ENCODE data around the gene ANGPT4.

Gene ANGPT4

DNA sequence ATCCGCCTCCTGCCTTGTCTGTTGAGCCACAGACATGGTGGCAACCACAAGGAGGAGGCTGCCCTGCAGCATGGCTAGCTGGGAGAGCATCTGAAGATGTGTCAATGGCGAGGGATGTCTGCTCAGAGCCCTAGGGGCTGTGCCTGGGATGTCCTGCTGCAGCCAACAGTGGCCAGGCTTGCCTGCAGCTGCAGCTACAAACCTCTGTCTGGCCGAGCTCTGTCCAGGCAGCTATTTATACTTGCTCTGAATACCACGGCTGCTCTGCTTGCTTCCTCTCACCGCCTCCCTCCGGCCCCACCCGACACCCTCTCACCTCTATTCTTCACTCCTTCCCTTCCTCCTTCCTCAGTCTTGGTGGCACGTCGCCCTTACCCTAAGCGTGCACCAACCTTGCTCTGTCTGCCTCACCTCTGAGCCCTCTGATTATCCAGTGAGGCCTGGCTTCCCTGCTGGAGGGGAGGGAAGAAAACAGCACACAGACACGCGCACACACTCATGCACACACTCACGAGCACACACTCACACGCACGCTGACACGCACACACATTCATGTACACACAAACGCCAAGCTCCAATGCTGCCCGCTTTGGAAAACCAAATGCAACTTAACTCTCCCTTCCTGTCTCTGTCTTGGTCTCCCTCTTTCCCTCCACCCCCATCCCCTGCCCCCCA, at the start of gene ANGPT4:
TSS of gene ANGPT4 (minus strand) at position 210 of the 675 bp plus-strand sequence. CDS start at position 90, 120 bp downstream.
- no peak for DNase-seq

- no peak for DNase-seq
Measured at GRCh38 chr20:963795-964194, 47.7 kb upstream of the ANGPT4 start.

- no peak for DNase-seq
Measured at GRCh38 chr20:962683-963082, 46.5 kb upstream of the ANGPT4 start.

GRCh38 chr20:962223-962622, 46.1 kb upstream of the ANGPT4 start:
- DNase-seq, result no peak

- DNase-seq, result no peak
Measured at GRCh38 chr20:961768-962167, 45.6 kb upstream of the ANGPT4 start.

GRCh38 chr20:959996-960615, 44.0 kb upstream of the ANGPT4 start:
- DNase-seq, result no peak

GRCh38 chr20:958936-959815, 43.0 kb upstream of the ANGPT4 start:
- no peak for DNase-seq

GRCh38 chr20:957544-957943, 41.4 kb upstream of the ANGPT4 start:
- DNase-seq, result no peak

DNA sequence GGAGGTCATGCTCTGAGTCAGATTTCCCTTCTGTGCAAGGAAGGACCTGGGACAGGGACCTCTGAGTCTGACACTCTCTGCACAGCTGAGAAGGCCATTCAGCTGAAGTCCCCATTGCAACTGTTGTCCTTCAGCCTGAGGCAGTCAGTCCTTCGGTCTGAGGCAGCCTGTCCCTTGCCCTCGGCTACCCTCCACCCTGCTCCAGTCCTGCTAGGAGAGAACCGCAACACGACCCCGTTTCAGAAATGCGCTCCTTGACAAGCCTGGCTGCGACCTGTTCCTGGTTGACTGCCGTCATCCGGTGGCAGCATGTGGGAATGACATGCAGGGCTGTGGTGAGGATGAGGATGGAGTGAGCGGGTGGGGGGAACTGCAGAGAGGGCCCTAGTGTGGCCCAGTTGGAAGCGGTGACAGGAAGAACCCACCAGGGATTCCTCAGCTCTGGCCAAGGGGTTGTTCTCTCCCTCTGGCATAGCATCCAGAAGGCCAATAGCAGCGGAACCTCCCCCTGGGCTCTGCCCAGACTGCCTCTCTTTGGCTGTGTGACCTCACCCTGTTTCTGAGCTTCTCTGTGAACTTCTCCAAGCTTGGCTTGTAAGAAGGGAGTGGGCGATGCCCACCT, 40.3 kb upstream of the ANGPT4 start:
- peak; percentile 63 for DNase-seq

DNA sequence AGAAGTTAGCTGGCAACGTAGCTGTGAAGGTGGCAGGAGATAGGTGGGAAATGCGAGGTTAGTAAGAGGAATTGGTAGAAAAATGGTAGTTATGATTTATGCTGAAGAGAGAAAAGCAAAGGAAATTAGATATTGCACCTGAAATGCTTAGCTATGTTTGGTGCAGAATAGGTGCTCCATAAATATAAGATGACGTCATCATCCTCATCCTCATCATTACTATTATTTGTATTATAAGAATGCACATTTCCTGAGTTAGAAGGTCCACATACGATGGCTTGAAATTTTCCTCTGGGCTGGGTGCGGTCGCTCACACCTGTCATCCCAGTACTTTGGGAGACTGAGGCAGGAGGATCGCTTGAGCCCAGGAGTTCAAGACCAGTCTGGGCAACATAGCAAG, 39.5 kb upstream of the ANGPT4 start:
- no peak for DNase-seq

GRCh38 chr20:955111-955510, 39.0 kb upstream of the ANGPT4 start:
- DNase-seq, result no peak

DNA sequence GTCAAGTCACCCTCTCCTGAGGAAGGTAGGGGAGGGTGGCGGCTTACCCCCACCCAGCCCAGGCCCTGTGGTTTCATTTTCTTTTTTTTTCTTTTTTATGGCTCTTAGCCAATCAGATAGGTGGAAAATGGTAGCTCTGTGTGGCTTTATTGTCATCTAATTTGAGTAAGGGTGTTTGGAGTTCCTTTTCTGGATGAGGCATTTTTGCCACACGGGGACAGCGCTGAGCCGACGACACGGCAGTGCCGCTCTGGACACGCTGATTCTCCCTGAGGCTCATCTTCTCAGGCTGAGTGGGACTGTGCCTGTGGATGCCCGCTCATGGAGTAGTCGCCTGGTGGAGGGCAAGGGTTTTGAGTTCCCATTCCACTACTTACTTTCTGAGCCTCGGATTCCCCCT, 37.6 kb upstream of the ANGPT4 start:
- DNase-seq, result no peak

GRCh38 chr20:952196-952795, 36.2 kb upstream of the ANGPT4 start:
- no peak for DNase-seq

DNA sequence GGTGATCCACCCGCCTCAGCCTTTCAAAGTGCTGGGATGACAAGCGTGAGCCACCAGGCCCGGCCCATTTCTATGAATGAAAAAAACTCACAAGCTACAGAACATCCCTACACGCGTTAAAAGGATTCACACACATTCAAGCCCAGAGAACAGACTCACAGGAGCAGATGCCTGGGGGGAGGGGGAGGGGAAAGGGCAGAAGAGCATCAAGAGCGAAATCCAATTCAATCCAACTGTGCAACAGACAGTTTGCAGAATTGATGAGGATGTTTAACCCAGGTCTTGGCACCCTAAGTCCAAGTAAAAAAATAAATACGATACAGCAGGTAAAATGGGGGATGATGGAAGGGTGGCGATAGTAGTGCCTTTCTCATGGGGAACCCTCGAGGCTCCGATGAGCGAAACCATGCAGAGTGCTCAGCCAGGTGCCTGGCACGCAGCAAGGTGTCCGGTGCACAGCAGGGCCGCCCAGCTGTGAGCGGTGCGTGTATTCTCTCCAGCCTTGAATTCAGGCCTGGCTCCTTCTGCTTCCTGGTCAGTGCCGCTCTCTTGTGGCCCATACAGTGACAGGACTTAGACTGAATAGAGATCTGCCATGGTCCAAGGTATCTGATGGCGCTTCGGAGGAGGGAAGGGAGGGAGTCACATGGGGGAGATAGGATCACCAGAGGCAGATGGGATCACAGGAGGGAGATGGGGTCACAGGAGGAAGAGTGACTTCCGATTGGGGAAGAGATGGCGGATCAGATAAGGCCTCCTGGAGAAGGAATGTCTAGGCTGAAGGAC, 35.4 kb upstream of the ANGPT4 start:
- DNase-seq, result no peak

DNA sequence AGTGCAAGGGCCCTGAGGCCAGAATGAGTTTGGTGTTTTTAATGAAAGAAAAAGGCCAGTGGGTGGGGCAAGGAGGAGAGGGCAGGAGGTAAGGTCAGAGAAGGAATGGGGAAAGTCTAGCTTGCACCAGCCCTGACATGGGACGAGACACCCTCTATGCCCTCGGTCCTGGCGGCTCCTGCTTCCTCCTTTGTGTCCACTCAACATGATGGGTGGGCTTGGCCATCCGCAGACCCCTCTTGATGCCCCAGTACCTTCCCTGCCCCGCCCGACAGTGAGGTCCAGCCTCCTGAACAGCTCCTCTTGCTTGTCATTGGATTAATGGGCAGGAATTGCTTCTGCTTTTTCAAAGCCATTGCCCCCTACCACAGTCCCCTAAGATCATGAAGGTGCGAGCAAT, 33.6 kb upstream of the ANGPT4 start:
- no peak for DNase-seq

DNA sequence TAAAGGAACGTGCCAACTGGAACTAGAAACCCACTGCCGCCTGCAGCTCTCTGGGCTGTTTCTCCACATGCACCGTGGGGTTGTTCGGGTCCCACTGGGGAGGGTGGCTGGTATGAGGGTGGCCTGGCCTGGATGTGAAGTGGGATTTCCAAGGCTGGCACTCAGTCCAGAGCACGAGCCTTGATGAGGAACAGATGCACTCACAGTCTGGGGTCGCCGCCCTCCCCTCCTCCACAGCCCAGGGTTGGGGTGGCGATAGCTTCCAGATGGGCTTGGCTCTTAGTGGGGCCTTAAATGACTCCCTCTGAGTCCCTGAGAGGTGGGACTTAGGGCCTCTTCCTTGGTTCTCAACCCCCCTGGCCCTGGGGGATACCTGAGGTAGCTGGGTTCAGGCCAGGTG, 30.7 kb upstream of the ANGPT4 start:
- DNase-seq, result no peak

- DNase-seq, result no peak
Measured at GRCh38 chr20:945841-946240, 29.7 kb upstream of the ANGPT4 start.

DNA sequence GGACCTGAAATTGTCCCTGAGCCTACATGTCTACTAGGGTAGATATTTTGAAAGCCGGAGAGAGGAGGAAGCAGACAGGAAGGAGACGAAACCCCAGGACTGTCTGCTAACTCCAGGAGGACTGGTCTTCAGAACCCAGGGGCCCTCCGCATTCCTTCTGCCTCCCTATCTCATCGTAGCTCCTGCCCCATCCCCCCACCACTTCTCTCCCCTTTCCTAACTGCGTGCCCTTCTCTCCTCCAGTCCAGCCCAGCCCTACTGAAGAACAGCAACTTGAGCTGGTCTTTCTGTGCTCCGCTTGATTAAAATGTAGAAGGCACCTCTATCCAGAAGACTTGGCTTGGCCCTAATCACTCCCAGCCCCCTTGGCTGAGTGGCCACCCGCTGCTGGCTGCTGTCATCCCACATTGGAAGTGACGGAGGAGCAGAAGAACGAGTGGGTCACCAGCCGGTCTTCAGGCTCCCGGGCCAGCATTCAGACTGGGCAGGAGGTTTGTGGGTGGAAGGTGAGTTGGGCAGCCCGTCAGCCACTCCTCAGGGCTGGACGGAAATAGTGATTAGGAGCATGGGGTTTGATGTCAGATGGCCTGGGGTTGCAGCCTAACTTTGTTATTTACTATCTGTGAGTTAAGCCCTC, 28.8 kb upstream of the ANGPT4 start:
- no peak for DNase-seq

- no peak for DNase-seq
Measured at GRCh38 chr20:944148-944547, 28.0 kb upstream of the ANGPT4 start.

GRCh38 chr20:942611-943010, 26.5 kb upstream of the ANGPT4 start:
- no peak for DNase-seq

DNA sequence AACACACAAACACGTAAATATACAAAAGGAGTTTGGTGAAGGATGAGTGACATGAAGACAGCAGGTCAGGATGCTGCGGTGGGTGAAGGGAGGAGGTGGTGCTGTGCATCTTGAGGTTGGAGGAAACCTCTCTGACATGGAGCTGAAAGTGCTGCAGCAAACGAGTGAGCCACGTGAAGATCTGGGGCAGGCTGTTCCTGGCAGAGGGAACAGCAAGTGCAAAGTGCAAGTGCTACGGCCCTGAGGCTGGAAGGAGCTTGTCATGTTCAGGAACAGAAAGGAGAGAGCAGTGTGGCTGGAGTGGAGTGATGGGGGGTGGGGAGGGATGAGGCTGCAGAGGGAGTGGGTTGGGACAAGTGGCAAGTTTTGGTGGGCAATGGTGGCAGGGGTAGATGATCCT, 24.8 kb upstream of the ANGPT4 start:
- no peak for DNase-seq

DNA sequence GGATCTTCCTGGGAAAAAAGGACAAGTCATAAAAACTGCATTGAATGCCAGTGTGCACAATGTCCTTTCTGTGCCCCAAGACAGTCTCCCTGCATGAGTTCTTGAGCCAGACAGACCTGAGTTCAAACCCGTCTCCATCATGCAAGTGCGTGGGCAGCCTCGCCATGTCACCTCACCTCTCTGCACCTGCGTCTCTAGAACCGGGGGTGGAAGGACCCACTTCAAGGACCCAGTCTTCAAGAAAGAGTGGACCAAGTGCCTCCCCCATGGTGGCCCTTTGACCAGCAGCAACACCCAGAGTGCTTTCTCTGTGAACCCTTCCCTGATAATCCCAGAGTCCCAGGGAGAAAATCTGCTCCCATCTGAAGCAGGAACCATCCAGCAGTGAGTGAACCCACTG, 23.5 kb upstream of the ANGPT4 start:
- DNase-seq, result no peak
